GM12801 (cell line): ENCODE data around the gene TIMD4.

Source experiments
- CTCF ChIP-seq: IDR thresholded peaks from one replicate; pipeline ENCODE4 v1.5.1; 2011; ENCODE audit warnings: control low read depth; ENCODE audit not compliant: insufficient read length; ENCODE audit errors: extremely low read depth

Gene TIMD4

GRCh38 chr5:156971848-156972525 lies 9.0 kb upstream of the TIMD4 start:
- TF ChIP-seq CTCF: no peak

GRCh38 chr5:156971415-156971814 lies 8.4 kb upstream of the TIMD4 start:
- TF ChIP-seq CTCF: no peak

- TF ChIP-seq CTCF: no peak
These were observed 6.7 kb downstream of the TIMD4 start for GRCh38 chr5:156956321-156956720.

- no peak for TF ChIP-seq CTCF
These were observed 11.7 kb downstream of the TIMD4 start for GRCh38 chr5:156951359-156951758.

GRCh38 chr5:156950716-156951115 lies 12.3 kb downstream of the TIMD4 start:
- TF ChIP-seq CTCF: no peak

GRCh38 chr5:156949424-156949823 lies 13.6 kb downstream of the TIMD4 start:
- TF ChIP-seq CTCF: no peak

- TF ChIP-seq CTCF: no peak
These were observed 15.1 kb downstream of the TIMD4 start for GRCh38 chr5:156947925-156948324.

GRCh38 chr5:156942064-156942463 lies 21.0 kb downstream of the TIMD4 start:
- no peak for TF ChIP-seq CTCF
